GM18951 (cell line): ENCODE measurements around the gene KLK1.
"Not testable (repeated sequence)": the region's sequence is repeated elsewhere in the genome, so short reads cannot be mapped to it uniquely, and the experiment has no call there.

Experiments
- POLR2A ChIP-seq: IDR thresholded peaks from 4 replicates; pipeline ENCODE4 v1.6.1; 2011; ENCODE audit warnings: mild to moderate bottlenecking; ENCODE audit not compliant: insufficient read length, insufficient read depth; ENCODE audit errors: extremely low read depth
- in situ Hi-C: fragments of 300-500 bp; cut with MboI; formaldehyde crosslinking; loops from one replicate; pipeline ENCODE4 v1.12.0; 2022; ENCODE audit warnings: low sequenced_read_pairs, mixed read lengths, inconsistent platforms; ENCODE audit not compliant: unreplicated experiment

The KLK1 gene

DNA sequence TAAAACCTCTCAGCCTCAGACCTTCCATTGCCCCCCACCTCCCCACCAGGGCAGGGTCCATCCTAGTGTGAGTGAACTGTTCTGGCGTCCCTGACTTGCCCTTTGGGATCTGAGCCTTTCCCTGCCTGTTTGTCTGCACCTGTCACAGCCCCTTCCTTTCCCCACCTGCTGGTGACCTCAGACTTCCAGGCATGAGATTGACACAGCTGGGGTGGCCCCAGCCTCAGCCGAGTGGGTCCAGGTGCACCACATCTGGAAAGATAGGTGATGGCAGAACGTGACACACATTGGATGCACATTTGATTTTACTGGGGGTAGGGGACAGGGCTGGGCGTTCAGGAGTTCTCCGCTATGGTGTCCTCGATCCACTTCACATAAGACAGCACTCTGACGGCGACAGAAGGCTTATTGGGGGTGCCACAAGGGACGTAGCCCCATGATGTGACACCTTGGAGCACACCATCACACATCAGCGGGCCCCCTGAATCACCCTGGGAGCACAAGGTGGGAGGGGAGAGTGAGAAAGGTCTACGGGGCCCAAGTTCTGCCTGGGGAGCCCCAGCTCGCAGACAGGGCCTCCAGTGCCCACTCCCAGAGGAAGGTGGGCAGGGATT lies 4.6 kb downstream of the KLK1 start:
- TF ChIP-seq POLR2A = no peak
- in situ Hi-C loops = no loop called here

DNA sequence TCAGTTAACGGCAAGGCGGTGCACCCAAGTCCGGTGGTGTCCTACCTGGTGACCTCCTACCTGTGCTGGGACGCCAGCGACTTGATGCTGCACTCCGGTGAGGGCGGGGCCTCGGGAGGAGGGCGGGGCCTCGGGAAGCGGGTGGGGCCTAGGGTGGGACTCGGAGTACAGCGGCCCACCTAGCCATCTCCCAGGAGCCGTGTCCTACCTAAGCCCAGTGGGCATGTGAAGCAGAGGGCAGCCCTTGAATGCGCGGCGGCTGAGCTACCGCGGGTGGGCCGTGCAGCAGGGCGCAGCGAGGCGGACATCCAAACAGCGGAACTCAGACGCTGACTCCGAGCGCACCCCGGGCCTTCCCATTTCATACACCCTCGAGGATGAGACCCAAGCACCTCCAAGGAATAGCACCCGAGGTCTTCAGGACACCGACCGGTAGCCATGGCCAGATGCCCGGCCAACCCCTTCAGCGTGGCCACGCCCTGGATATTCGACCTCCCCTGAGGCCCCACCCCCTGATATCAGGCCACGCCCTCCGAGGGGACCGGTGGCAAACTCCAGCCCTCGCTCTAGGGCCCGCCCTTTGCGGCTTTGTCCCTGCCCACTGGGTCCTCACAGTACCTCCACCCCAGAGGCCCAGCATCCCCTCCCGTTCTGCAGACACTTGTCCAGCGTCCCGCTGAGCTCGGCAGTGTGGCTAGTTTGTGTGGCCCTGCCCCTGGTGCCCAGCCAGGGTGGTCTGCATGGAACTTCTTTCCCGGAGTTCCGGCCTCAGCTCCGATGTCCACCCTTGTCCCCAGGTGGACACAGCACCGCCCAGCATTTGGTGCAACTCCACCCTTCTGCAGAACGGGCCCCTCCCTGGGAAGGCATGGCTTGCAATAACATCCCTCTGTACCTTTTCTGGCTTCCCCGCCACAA lies 5.4 kb downstream of the KLK1 start:
- TF ChIP-seq POLR2A = peak; percentile 60
- in situ Hi-C loops = no loop called here

DNA sequence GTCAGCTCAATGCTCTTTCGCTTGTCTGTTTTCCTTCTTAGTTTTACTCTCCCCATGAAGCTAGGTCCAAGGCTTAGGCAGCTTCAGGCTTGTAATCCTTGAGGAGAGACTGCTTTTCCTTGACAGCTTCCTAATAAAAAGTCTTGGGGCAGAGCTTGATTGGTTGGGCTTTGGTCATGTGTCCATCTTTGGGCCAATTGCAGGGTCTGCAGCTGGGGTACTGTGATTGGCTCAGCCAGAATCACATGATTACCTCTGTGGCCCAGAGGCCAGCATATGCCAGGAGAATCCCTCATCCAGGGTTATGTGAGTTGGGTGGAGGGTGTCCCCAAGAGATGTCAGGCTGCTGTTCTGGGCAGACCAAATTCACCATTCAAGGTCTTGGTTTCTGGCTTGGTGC lies 8.1 kb downstream of the KLK1 start:
- in situ Hi-C loops = no loop called here

DNA sequence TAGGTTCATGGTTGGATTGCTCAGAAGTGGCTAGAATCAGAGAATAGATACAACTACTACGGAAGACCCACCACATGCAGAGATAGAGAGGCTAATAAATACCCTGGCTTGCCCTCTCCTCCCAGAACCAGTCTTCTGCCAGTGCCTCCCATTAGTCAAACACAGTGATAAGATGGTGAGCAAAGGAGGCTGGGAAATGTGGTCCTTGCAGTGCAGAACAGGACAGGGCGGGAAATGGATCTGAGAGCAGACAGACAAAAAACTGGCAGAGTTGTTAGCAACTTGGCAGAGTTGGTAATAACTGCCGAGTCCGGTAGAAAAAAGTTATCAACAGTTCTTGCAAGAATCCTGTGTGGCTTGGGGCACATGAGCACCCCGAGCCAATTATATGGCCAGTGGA lies 8.7 kb downstream of the KLK1 start:
- in situ Hi-C loops = no loop called here

More for the DNA sequence above, 8.1 kb downstream of the KLK1 start:
- TF ChIP-seq POLR2A = no peak

DNA sequence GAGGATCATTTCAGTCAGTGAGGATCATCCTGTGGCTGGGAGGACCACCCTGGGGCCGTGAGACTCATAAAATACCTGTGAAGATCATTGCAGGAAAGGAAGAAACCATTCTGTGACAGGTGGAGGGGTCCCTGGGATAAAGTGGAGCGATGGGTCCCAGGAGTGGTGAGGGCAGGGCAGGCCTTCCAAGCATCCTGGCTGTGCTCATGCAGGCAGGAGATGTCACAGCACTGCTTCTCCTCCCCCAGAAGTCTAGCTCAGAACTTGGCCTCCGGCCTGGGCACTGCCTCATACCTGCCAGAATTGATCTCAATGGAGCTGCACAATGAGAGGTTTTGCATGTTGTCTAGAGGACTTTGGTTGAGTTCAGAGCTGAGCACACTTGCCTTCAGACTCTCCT lies 11.1 kb downstream of the KLK1 start:
- in situ Hi-C loops = no loop called here
- TF ChIP-seq POLR2A = no peak

More for the DNA sequence above, 8.7 kb downstream of the KLK1 start:
- no peak for TF ChIP-seq POLR2A

DNA sequence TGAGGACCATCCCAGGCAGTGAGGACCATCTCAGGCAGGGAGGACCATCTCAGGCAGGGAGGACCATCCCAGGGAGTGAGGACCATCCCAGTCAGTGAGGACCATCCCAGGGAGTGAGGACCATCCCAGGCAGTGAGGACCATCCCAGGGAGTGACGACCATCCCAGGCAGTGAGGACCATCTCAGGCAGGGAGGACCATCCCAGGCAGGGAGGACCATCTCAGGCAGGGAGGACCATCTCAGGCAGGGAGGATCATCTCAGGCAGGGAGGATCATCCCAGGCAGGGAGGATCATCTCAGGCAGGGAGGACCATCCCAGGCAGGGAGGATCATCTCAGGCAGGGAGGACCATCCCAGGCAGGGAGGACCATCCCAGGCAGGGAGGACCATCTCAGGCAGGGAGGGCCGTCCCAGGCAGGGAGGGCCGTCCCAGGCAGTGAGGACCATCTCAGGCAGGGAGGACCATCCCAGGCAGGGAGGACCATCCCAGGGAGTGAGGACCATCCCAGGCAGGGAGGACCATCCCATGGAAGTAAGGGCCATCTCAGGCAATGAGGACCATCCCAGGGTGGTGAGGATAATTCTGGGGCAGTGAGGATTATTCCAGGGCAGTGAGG lies 11.9 kb downstream of the KLK1 start:
- in situ Hi-C loops = not testable (repeated sequence)

DNA sequence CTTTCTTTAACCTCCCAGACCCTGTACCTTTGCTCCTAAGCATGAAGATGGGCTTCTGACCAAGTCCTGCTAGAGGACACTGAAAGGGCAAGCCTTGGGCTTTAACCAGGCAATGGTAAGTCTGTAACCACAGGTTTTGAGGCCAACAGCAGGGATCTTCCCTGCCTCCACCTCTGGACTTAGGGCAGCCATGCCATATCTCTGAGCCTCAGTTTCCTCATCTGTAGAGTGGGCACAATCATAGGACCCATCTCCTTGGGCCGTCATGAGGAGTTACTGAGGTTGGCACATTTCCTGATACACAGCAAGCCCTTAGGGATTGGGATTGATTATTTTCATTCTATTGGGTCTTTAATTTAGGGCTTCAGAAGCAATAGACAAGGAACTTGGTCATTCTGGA lies 14.7 kb downstream of the KLK1 start:
- TF ChIP-seq POLR2A = no peak
- in situ Hi-C loops = no loop called here

DNA sequence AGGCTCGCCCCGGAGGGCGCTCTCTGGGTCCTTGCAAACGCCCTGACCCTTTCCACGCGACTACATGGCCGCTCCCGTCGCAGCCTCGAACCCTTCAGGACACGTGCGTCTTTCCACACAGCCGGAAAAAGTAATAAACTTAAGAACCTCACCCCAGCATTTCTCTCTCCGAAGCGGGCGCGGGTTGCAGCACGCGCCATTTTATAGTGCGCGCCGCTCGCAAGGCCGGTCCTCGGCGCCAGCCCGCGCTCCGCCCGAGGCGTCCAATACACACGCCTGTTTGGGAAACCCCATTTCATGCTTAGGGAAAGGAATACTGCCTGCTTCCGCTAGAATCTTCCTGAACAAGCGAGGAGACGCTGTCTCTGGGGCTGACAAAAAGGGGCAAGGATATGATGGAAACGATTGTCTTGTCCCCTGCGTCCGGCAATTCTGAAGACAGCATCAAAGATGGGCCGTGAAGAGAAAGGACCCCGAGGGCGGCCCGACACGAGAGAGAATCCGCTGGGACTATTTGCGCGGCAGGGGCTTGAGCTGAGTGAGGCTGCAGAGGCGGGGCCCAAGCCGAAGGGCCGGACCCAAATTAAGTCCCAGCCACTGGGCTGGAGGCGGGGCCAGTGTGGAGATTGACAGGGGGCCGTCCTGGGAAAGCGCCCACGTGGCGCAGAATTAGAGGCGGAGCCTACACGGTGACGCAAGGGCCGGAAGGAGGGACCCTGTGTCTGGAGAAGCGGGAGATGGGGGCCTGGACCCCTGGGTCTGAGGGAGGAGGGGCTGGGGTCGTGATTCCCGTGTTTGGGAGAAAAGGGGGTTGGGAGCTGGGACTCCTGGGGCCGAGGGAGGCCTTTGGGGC lies 18.9 kb downstream of the KLK1 start:
- in situ Hi-C loops = no loop called here
- peak; percentile 98 for TF ChIP-seq POLR2A

DNA sequence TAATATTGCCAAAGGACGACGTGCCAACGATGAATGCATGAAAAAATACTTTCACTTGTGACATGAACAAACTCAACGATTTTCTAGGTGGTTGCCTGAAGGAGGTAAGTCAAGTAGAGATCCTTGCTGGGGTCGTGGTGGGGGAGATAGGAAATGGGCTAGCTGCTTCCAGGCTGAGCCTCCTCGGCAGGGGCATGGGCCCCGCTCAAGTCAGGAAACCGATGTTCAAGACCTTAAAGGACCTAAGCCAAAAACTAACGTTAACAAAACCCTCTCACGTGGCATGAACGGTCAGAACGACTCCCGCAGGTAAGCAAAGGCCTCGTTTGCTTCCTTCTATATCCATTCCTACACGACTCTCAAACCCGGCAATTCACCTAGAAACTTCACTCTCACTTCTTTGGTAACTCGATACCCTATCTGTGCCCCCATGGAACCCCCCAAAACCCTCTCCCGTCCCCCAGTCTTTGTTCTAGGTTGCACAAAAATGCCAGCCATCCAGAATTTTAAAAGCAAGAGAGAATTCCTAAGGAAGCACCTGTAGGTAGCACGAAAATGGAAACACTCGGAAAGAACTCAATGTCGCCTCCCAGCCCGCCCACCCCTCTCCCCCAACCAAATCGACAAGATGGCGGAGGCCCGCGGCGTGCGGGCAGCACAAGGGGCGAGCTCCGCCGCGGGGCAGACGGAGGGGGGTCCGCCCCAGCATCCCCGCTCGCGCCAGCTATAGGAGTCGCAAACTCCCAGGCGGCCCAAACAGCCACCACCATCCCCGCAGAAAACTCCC lies 19.8 kb downstream of the KLK1 start:
- TF ChIP-seq POLR2A = no peak

DNA sequence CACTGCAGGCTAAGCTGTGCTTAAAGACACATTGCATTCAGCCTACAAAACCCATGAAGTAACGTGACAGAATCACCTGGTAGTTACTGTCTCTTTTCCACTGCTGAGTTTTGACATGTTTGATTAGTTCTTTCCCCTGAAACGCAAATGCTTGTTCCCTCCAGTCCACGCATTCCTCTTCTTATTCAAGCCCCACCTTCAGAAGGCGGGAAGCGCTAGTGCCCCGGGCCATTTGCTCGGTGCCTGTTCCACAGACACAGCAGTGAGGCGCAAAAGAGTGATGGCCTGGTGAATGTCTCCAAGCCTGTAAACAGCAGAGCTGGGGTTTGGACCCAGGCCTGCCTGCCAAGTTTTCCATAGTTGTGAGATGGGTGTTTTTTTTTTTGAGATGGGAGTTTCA lies 22.5 kb downstream of the KLK1 start:
- in situ Hi-C loops = no loop called here
- no peak for TF ChIP-seq POLR2A

More for the DNA sequence above, 19.8 kb downstream of the KLK1 start:
- in situ Hi-C loops = no loop called here

DNA sequence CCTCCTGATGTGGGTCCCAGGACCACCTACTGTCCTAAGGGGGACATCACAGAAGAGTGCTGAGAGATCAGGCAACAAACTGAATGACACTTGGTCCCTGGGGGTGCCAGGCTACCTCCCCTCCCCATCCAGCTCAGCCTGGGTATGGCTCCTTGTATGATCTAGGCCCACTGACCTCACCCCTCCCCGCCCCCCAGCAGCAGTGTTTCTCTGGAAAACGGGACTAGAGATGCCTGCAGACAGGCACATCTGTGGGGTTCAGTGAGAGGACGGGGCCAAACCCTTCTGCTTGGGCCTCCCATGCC lies 24.1 kb downstream of the KLK1 start:
- no peak for TF ChIP-seq POLR2A
- in situ Hi-C loops = loop anchor here (10.0 to 25.0 kb wide), 2 partner anchors 125 to 437 kb away; partner anchors contain the start of gene NAPSA

DNA sequence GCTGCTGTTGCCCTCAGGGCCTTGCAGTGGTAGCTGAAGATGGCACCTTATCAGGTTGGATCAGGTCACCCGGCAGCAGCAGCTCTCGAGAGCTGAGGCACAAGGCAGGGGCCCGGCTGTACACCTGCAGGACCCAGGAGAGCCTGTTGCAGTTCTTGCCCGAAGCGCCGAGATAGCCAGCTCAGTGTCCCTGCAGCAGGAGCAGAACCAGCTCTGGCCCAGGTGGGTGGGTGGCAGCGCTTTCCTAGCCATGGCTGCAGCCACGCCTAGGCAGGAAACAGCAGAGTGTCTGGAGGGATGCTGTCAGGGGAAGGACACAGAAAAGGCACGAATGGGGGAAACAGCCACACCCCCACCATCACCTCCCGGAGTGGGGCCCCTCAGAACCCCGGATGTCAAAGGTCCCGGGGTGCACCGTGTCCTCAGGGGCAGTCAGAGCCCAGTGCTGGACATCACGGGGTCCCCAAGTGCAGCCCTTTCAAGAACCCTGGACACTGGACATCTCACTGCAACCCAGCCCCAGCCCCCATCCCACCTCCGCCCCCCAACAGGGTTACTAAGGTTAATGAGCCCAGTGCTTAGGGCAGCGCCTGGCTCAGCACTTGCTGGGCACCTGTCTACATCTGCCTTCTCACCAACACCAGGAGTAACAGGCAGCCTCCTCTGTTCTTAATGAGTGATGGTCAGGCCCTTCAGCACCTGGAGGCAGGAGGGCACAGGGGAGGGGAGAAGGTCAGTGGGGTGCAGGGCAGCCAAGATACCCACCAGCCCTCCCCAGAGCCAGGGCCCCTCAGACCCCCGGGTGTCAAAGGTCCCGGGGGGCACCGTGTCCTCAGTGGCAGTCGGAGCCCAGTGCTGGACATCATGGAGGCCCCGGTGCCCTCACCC lies 24.7 kb downstream of the KLK1 start:
- TF ChIP-seq POLR2A = no peak

More for the DNA sequence above, 24.7 kb downstream of the KLK1 start:
- in situ Hi-C loops = loop anchor here (10.0 to 25.0 kb wide), 2 partner anchors 126 to 437 kb away; partner anchors contain the start of gene NAPSA
